ENCODE results near the gene CSNK1A1L. TPM values are rescaled to one million over a fixed set of nuclear protein-coding genes. Genes with fewer than 3 reads are reported as not detected.

CSNK1A1L gene
- total RNA-seq, 1 experiment from 2014 or later, result not detected

DNA sequence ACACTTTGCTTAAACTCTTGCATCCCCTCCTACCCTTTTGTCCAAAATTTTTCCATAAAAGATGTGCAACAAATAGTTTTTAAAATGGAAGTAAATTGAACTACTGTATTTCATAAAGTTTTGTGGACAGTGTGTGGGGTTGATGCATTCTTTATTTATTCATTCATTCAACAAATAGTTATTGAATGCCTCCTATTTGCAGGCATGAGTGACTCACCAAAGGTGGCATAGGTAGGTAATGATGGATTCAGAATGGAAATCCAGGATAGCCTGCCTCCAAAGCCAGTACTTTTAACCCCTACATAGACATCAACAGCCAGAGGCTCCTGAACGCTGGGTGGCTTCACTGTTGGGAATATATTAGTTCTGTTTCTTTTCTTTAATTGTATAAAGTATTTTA lies 2.4 kb upstream of the CSNK1A1L start:
- H3K4me2 ChIP-seq (ENCODE audit: low read length), result no peak overlapping the region
- H3K9ac ChIP-seq (ENCODE audit: low read length), result no peak overlapping the region
- no peaks in the 10 kb centered on the region for H3K9me2 ChIP-seq (ENCODE audit: insufficient read depth)
- H3K9me3 ChIP-seq (ENCODE audit: control insufficient read depth in 1 of 2, insufficient read depth in 1 of 2, low read depth in 1 of 2, low read length in 2 of 2), result no peaks in the 10 kb centered on the region
- no peaks in the 10 kb centered on the region for H3K36me3 ChIP-seq (ENCODE audit: control insufficient read depth in 1 of 2, insufficient read depth in 2 of 2, low read length in 2 of 2)
- BruUV-seq (replicated peaks), result no TSS peak
- TF ChIP-seq POLR2AphosphoS5 (IDR thresholded peaks at IDR 0.05; ENCODE audit: low read depth, low read length), result no peak
- TF ChIP-seq, protein P1, sequence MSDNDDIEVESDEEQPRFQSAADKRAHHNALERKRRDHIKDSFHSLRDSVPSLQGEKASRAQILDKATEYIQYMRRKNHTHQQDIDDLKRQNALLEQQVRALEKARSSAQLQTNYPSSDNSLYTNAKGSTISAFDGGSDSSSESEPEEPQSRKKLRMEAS (IDR thresholded peaks at IDR 0.05), result no peak
- TF ChIP-seq, protein P2, sequence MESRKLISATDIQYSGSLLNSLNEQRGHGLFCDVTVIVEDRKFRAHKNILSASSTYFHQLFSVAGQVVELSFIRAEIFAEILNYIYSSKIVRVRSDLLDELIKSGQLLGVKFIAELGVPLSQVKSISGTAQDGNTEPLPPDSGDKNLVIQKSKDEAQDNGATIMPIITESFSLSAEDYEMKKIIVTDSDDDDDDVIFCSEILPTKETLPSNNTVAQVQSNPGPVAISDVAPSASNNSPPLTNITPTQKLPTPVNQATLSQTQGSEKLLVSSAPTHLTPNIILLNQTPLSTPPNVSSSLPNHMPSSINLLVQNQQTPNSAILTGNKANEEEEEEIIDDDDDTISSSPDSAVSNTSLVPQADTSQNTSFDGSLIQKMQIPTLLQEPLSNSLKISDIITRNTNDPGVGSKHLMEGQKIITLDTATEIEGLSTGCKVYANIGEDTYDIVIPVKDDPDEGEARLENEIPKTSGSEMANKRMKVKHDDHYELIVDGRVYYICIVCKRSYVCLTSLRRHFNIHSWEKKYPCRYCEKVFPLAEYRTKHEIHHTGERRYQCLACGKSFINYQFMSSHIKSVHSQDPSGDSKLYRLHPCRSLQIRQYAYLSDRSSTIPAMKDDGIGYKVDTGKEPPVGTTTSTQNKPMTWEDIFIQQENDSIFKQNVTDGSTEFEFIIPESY (IDR thresholded peaks at IDR 0.05; ENCODE audit: extremely low read depth, insufficient replicate concordance, low read length), result no peak
- DNase-seq (ENCODE audit: low read depth, low spot score) (no peak), ATAC-seq (no peak)
- ChIA-PET RAD21 (ENCODE audit: low non-redundant PET in 1 of 2, low total read pairs in 2 of 2, uncharacterized antibody in 2 of 2, unreplicated experiment in 2 of 2) (no interaction called here), CTCF (no interaction called here), POLR2A (no interaction called here)
- H3K27ac ChIP-seq (ENCODE audit: low read depth, low read length), result no peak overlapping the region
- H3K4me3 ChIP-seq (replicated peaks in 1 of 2; ENCODE audit: low read depth in 1 of 2, low read length in 2 of 2), result no peak overlapping the region
- no peaks in the 10 kb centered on the region for H3K4me1 ChIP-seq (ENCODE audit: control insufficient read depth in 1 of 2, insufficient read depth in 2 of 2, low read length in 2 of 2)
- H3K79me2 ChIP-seq (ENCODE audit: insufficient read depth, low read length), result no peaks in the 10 kb centered on the region
- H3K27me3 ChIP-seq (ENCODE audit: insufficient read depth, low read length), result peaks cover 3% of the 10 kb centered on the region
- intact Hi-C loops (cut with micrococcal nuclease), result loop anchor here (2.0 to 10.0 kb wide), 2 partner anchors 1477 to 1807 kb away; no protein-coding TSS in a partner anchor
- H2AFZ ChIP-seq (ENCODE audit: low read depth, low read length, poor library complexity, severe bottlenecking), result no peak overlapping the region
- no peaks in the 10 kb centered on the region for H4K20me1 ChIP-seq (ENCODE audit: insufficient read depth)

DNA sequence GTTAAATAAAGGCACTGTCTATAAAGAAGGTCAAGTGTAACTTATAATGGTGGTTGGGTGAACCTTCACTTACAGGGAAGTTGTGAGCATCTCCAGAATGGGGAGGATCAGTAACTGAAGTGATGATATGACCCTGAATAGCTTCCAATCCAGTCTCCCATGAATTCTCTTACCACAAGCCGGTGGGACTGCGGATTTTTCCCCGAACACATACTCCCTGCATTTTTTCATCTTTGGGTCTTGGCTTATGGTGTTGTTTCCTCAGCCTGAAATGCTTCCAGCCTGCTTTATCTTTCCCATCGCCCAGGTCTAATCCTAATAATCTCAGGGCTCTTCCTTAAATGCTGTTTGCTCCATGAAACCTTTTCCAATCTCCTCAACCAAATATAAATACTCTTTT lies 2.0 kb upstream of the CSNK1A1L start:
- CTCF ChIA-PET, result no interaction called here
- POLR2A ChIA-PET, result no interaction called here
- intact Hi-C loops (cut with micrococcal nuclease), result loop anchor here (10.0 kb wide), 1 partner anchor 1477 kb away; no protein-coding TSS in a partner anchor

More for the DNA sequence above, 2.0 kb upstream of the CSNK1A1L start:
- Histone ChIP-seq H3K79me2 (ENCODE audit: insufficient read depth, low read length) (no peaks in the 10 kb centered on the region), H3K4me2 (ENCODE audit: low read length) (no peak overlapping the region), H2AFZ (ENCODE audit: low read depth, low read length, poor library complexity, severe bottlenecking) (no peak overlapping the region), H3K36me3 (ENCODE audit: control insufficient read depth in 1 of 2, insufficient read depth in 2 of 2, low read length in 2 of 2) (no peaks in the 10 kb centered on the region), H3K9ac (ENCODE audit: low read length) (no peak overlapping the region), H3K9me2 (ENCODE audit: insufficient read depth) (no peaks in the 10 kb centered on the region), H3K9me3 (ENCODE audit: control insufficient read depth in 1 of 2, insufficient read depth in 1 of 2, low read depth in 1 of 2, low read length in 2 of 2) (no peaks in the 10 kb centered on the region), H4K20me1 (ENCODE audit: insufficient read depth) (no peaks in the 10 kb centered on the region), H3K27ac (ENCODE audit: low read depth, low read length) (no peak overlapping the region), H3K4me3 (replicated peaks in 1 of 2; ENCODE audit: low read depth in 1 of 2, low read length in 2 of 2) (no peak overlapping the region), H3K4me1 (ENCODE audit: control insufficient read depth in 1 of 2, insufficient read depth in 2 of 2, low read length in 2 of 2) (no peaks in the 10 kb centered on the region), H3K27me3 (ENCODE audit: insufficient read depth, low read length) (peaks cover 3% of the 10 kb centered on the region)
- no TSS peak for BruUV-seq (replicated peaks)
- DNase-seq (ENCODE audit: low read depth, low spot score), result no peak
- ATAC-seq, result no peak
- RAD21 ChIA-PET (ENCODE audit: low non-redundant PET in 1 of 2, low total read pairs in 2 of 2, uncharacterized antibody in 2 of 2, unreplicated experiment in 2 of 2), result no interaction called here
- TF ChIP-seq, protein P2 (IDR thresholded peaks at IDR 0.05; ENCODE audit: extremely low read depth, insufficient replicate concordance, low read length), result no peak
